ENCODE data around the gene HIVEP3.

DNA sequence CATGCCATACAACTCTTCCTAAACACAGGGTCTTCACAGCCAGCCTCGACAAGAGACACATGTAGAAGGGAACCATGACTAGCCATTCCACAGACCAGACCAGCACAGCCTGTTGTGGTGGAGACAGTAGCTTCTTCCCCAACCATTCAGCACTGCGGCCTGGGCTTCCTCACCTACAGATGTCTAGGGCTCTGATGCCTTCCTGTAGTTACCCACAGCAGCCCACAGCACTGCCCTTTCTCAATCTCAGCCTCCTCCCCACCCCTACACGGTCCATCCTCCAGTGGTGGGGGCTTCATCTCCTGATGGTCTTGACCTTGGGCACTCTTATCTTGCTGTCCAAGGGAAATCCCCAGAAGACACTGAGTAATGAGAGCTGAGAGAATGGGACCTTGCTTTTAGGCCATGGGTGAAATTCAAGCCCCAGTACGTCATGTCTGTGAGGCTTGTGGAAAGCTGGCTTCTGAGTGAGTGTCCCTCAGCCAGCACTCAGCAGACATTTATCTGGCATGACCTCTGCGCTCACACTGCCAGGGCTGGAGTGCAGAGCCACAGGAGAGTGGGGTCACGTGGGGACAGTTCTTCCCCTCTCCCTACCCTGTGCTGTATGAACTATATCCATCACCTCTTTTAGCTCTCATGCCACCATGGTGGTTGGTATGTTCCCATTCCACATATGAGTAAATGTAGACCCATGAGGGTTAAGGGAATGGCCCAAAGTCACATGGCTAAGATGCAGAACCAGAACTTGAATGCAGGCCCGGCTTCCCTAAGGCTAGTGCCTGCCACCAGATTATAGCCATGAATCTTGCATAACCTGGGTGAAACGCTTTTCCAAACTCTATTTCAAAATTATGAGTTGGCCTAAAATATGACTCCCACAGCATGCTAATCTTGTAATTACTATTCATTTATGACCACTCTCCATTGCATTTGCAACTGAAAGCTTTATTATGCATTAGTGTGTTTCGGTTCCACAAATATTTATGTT, 104.7 kb downstream of the HIVEP3 start:
- TF ChIP-seq, protein P1, sequence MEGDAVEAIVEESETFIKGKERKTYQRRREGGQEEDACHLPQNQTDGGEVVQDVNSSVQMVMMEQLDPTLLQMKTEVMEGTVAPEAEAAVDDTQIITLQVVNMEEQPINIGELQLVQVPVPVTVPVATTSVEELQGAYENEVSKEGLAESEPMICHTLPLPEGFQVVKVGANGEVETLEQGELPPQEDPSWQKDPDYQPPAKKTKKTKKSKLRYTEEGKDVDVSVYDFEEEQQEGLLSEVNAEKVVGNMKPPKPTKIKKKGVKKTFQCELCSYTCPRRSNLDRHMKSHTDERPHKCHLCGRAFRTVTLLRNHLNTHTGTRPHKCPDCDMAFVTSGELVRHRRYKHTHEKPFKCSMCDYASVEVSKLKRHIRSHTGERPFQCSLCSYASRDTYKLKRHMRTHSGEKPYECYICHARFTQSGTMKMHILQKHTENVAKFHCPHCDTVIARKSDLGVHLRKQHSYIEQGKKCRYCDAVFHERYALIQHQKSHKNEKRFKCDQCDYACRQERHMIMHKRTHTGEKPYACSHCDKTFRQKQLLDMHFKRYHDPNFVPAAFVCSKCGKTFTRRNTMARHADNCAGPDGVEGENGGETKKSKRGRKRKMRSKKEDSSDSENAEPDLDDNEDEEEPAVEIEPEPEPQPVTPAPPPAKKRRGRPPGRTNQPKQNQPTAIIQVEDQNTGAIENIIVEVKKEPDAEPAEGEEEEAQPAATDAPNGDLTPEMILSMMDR (IDR thresholded peaks at IDR 0.05): no peak
- no peak for TF ChIP-seq POLR2A (IDR thresholded peaks at IDR 0.05)

All from heart left ventricle (tissue), 13 donors.